SK-N-SH treated with all-trans-retinoic acid at 6 μM for 48 hours (cell line): ENCODE results near the gene NCAM2.

Experiments used
- ATAC-seq: fragments of 200-7000 bp; cut with Tn5 transposase; 3 replicates; pipeline ENCODE4 v1.9.1; 2020; ENCODE audit warnings: mild to moderate bottlenecking, moderate library complexity
- ARNTL ChIP-seq: fragments of 450-650 bp; formaldehyde crosslinking; IDR thresholded peaks from 2 replicates; pipeline ENCODE4 v1.5.0; 2020; ENCODE audit warnings: low read depth, mild to moderate bottlenecking, moderate library complexity, borderline replicate concordance
- CSDC2 ChIP-seq: fragments of 250-450 bp; sonication (Bioruptor Pico); IDR thresholded peaks from 2 replicates; pipeline ENCODE4 v1.5.0; 2020; ENCODE audit warnings: mild to moderate bottlenecking, moderate library complexity
- ESRRG ChIP-seq: fragments of 250-450 bp; sonication (Bioruptor Pico); IDR thresholded peaks from 2 replicates; pipeline ENCODE4 v1.6.1; 2021; ENCODE audit warnings: mild to moderate bottlenecking
- GLIS3 ChIP-seq: fragments of 250-450 bp; sonication (Bioruptor Pico); IDR thresholded peaks from 2 replicates; pipeline ENCODE4 v1.5.0; 2020; ENCODE audit warnings: mild to moderate bottlenecking, moderate library complexity
- OSR1 ChIP-seq: fragments of 250-450 bp; sonication (Bioruptor Pico); IDR thresholded peaks from 2 replicates; pipeline ENCODE4 v1.8.0; 2022; ENCODE audit warnings: moderate library complexity, mild to moderate bottlenecking, inconsistent platforms
- PPARA ChIP-seq: fragments of 250-450 bp; sonication (Bioruptor Pico); IDR thresholded peaks from 2 replicates; pipeline ENCODE4 v1.5.0; 2020; ENCODE audit warnings: mild to moderate bottlenecking, borderline replicate concordance
- RARB ChIP-seq: fragments of 250-450 bp; sonication (Bioruptor Pico); IDR thresholded peaks from 2 replicates; pipeline ENCODE4 v1.8.0; 2021; ENCODE audit warnings: mild to moderate bottlenecking, moderate library complexity
- SNAI2 ChIP-seq: fragments of 250-450 bp; sonication (Bioruptor Pico); IDR thresholded peaks from 2 replicates; pipeline ENCODE4 v1.5.0; 2020; ENCODE audit warnings: mild to moderate bottlenecking, moderate library complexity
- TCF4 ChIP-seq: fragments of 250-450 bp; sonication (Bioruptor Pico); IDR thresholded peaks from 2 replicates; pipeline ENCODE4 v1.8.0; 2021; ENCODE audit warnings: mild to moderate bottlenecking, moderate library complexity, borderline replicate concordance
- TOX ChIP-seq: fragments of 250-450 bp; sonication (Bioruptor Pico); IDR thresholded peaks from 2 replicates; pipeline ENCODE4 v1.8.0; 2021; ENCODE audit warnings: mild to moderate bottlenecking, moderate library complexity, borderline replicate concordance
- ZFP3 ChIP-seq: fragments of 250-450 bp; sonication (Bioruptor Pico); IDR thresholded peaks from 2 replicates; pipeline ENCODE4 v1.5.0; 2020; ENCODE audit warnings: mild to moderate bottlenecking, moderate library complexity
- ZFP30 ChIP-seq: fragments of 450-650 bp; formaldehyde crosslinking; IDR thresholded peaks from 2 replicates; pipeline ENCODE4 v1.5.0; 2022; ENCODE audit warnings: mild to moderate bottlenecking, moderate library complexity
- ZNF565 ChIP-seq: fragments of 450-650 bp; formaldehyde crosslinking; conservative IDR thresholded peaks from 2 replicates; pipeline ENCODE4 v1.5.0; 2020; ENCODE audit warnings: low read depth, mild to moderate bottlenecking, moderate library complexity
- ZNF70 ChIP-seq: fragments of 450-650 bp; formaldehyde crosslinking; IDR thresholded peaks from 2 replicates; pipeline ENCODE4 v1.5.0; 2020; ENCODE audit warnings: mild to moderate bottlenecking, moderate library complexity
- TF ChIP-seq, protein P1 (sequence below): fragments of 250-450 bp; sonication (Bioruptor Pico); IDR thresholded peaks from 2 replicates; pipeline ENCODE4 v1.5.0; 2020; ENCODE audit warnings: mild to moderate bottlenecking, moderate library complexity
- TF ChIP-seq, protein P2 (sequence below): fragments of 250-450 bp; sonication (Bioruptor Pico); IDR thresholded peaks from 2 replicates; pipeline ENCODE4 v1.8.0; 2020; ENCODE audit warnings: mild to moderate bottlenecking, moderate library complexity, borderline replicate concordance
- TF ChIP-seq, protein P3 (sequence below): fragments of 250-450 bp; sonication (Bioruptor Pico); IDR thresholded peaks from 2 replicates; pipeline ENCODE4 v1.8.0; 2021; ENCODE audit warnings: low read depth, mild to moderate bottlenecking, moderate library complexity, borderline replicate concordance

Gene NCAM2

DNA sequence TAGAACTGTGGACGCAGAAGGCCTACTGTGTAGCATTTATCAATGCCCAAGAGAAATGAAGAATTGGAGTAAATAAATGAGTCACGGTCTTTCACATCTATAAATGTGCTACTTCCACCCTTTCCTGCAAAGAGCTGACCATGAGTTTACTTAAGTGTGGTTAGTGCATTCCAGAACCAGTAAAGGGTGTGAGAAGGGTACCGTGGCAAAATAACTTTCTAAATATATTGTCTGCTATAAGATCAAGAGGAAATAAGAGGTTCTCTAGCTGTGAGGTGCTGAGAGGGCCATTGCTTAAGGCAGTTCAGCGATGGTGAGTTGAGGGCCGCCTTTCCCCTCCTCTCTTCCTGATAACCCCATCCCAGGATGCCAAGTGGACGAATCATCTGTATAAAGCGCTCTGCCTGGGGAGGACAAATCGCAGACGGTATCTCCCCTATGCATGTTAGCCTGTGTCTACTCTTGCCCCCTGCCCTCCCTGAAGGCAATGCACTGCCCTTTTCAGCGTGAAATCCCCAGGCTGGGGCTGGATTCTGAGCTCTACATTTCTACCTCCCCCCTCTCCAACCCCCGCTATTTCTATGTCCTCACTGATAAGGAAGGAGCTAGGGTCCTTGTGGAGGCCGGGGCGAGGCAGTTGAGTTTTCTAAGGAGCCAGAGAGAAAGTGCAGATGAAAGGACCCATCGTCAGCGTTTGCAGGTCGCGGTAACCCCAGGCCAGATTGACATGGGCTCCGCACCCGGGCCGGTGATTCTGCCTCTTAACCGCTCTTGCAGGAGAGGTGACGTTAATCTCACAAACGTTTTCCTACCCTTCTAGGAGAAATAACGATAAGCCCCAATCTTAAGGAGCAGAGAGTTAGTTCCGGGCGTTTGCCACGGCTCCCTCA lies 1.5 kb upstream of the NCAM2 start:
- no peak for ATAC-seq

DNA sequence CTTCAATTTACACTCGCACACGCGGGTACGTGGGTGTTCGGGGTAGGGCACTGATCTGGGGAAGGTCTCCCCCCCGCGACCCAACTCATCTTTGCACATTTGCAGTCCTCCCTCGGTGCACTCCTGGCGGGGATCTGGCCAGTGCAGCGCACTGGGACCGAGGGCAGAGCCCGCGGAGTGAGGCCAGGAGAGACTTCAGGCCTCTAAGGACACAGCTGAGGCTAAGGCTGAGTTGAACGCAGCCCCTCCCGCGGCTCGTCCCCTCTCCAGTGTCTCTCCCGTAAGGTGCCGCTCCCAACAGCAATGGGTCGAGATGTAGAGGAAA lies 936 bp upstream of the NCAM2 start:
- no peak for TF ChIP-seq ARNTL (CRISPR knock-in tag)
- TF ChIP-seq TOX (CRISPR knock-in tag): no peak
- TF ChIP-seq, protein P1, sequence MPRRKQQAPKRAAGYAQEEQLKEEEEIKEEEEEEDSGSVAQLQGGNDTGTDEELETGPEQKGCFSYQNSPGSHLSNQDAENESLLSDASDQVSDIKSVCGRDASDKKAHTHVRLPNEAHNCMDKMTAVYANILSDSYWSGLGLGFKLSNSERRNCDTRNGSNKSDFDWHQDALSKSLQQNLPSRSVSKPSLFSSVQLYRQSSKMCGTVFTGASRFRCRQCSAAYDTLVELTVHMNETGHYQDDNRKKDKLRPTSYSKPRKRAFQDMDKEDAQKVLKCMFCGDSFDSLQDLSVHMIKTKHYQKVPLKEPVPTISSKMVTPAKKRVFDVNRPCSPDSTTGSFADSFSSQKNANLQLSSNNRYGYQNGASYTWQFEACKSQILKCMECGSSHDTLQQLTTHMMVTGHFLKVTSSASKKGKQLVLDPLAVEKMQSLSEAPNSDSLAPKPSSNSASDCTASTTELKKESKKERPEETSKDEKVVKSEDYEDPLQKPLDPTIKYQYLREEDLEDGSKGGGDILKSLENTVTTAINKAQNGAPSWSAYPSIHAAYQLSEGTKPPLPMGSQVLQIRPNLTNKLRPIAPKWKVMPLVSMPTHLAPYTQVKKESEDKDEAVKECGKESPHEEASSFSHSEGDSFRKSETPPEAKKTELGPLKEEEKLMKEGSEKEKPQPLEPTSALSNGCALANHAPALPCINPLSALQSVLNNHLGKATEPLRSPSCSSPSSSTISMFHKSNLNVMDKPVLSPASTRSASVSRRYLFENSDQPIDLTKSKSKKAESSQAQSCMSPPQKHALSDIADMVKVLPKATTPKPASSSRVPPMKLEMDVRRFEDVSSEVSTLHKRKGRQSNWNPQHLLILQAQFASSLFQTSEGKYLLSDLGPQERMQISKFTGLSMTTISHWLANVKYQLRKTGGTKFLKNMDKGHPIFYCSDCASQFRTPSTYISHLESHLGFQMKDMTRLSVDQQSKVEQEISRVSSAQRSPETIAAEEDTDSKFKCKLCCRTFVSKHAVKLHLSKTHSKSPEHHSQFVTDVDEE (CRISPR knock-in tag): no peak
- TF ChIP-seq, protein P2, sequence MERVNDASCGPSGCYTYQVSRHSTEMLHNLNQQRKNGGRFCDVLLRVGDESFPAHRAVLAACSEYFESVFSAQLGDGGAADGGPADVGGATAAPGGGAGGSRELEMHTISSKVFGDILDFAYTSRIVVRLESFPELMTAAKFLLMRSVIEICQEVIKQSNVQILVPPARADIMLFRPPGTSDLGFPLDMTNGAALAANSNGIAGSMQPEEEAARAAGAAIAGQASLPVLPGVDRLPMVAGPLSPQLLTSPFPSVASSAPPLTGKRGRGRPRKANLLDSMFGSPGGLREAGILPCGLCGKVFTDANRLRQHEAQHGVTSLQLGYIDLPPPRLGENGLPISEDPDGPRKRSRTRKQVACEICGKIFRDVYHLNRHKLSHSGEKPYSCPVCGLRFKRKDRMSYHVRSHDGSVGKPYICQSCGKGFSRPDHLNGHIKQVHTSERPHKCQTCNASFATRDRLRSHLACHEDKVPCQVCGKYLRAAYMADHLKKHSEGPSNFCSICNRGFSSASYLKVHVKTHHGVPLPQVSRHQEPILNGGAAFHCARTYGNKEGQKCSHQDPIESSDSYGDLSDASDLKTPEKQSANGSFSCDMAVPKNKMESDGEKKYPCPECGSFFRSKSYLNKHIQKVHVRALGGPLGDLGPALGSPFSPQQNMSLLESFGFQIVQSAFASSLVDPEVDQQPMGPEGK (CRISPR knock-in tag): no peak
- no peak for TF ChIP-seq TCF4 (CRISPR knock-in tag)
- no peak for TF ChIP-seq SNAI2 (CRISPR knock-in tag)
- no peak for TF ChIP-seq ZNF565 (CRISPR knock-in tag)
- TF ChIP-seq RARB (CRISPR knock-in tag): no peak
- no peak for TF ChIP-seq ESRRG
- TF ChIP-seq, protein P3, sequence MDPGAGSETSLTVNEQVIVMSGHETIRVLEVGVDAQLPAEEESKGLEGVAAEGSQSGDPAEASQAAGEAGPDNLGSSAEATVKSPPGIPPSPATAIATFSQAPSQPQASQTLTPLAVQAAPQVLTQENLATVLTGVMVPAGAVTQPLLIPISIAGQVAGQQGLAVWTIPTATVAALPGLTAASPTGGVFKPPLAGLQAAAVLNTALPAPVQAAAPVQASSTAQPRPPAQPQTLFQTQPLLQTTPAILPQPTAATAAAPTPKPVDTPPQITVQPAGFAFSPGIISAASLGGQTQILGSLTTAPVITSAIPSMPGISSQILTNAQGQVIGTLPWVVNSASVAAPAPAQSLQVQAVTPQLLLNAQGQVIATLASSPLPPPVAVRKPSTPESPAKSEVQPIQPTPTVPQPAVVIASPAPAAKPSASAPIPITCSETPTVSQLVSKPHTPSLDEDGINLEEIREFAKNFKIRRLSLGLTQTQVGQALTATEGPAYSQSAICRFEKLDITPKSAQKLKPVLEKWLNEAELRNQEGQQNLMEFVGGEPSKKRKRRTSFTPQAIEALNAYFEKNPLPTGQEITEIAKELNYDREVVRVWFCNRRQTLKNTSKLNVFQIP (CRISPR knock-in tag): no peak
- peak; percentile 29 for ATAC-seq

More for the DNA sequence above, 1.5 kb upstream of the NCAM2 start:
- TF ChIP-seq CSDC2 (CRISPR knock-in tag): no peak
- TF ChIP-seq ZFP30 (CRISPR knock-in tag): no peak
- TF ChIP-seq, protein P1 (CRISPR knock-in tag): no peak
- TF ChIP-seq, protein P2 (CRISPR knock-in tag): no peak
- TF ChIP-seq TOX (CRISPR knock-in tag): no peak
- no peak for TF ChIP-seq PPARA (CRISPR knock-in tag)
- TF ChIP-seq OSR1 (CRISPR knock-in tag): no peak
- TF ChIP-seq ZNF565 (CRISPR knock-in tag): no peak
- no peak for TF ChIP-seq ARNTL (CRISPR knock-in tag)
- TF ChIP-seq ZFP3 (CRISPR knock-in tag): no peak
- TF ChIP-seq GLIS3 (CRISPR knock-in tag): no peak
- TF ChIP-seq ZNF70 (CRISPR knock-in tag): no peak
- TF ChIP-seq, protein P3 (CRISPR knock-in tag): no peak
